GM12878 (cell line): Measurements from ENCODE around the gene AP1M1. TPM values are rescaled to one million over a fixed set of nuclear protein-coding genes. Genes with fewer than 3 reads are reported as not detected.
A peak's percentile ranks its signal among the peaks of the same experiment; 100 is the strongest.

ENCODE experiments used
- ATAC-seq: fragments of 200-7000 bp; cut with Tn5 transposase; 3 replicates; pipeline ENCODE4 v1.9.1; 2020; ENCODE audit warnings: mild to moderate bottlenecking, moderate library complexity
- BruUV-seq: library from RNA; stranded (reverse); fragments of 400-500 nt; replicated peaks from 2 replicates; lab custom pipeline; 2021; lab: Mats Ljungman, UMichigan
- CTCF ChIA-PET: fragments of 300-600 bp; sonication (Branson Sonifier 250); formaldehyde crosslinking; extraction: SDS; loops from one replicate; lab custom pipeline; 2021; ENCODE audit warnings: inconsistent platforms; lab: Yijun Ruan, JAX
- POLR2A ChIA-PET: fragments of 350-600 bp; formaldehyde crosslinking; extraction: SDS; loops from one replicate; lab custom pipeline; 2021; ENCODE audit warnings: inconsistent platforms; lab: Charles Lee
- RAD21 ChIA-PET: fragments of 300-600 bp; sonication (Branson Sonifier 250); formaldehyde crosslinking; loops from one replicate; lab custom pipeline; 2023; ENCODE audit warnings: antibody characterized with exemption; ENCODE audit not compliant: unreplicated experiment; lab: Charles Lee
- SMC1A ChIA-PET: fragments of 300-600 bp; sonication (Branson Sonifier 250); formaldehyde crosslinking; loops from one replicate; lab custom pipeline; 2023; ENCODE audit not compliant: unreplicated experiment, uncharacterized antibody; lab: Charles Lee
- DNase-seq: peaks from one replicate; pipeline ENCODE4 v3.0.0-alpha.2; 2011; ENCODE audit warnings: low read depth, low spot score
- FAIRE-seq: peaks from 3 replicates; lab custom pipeline; 2011; peaks lifted over from hg19 to GRCh38; lab: Jason Lieb, UNC
- H2AFZ ChIP-seq: 2 replicates; pipeline ENCODE4 v1.6.0; 2011; ENCODE audit warnings: low read depth, low read length, control low read depth; ENCODE audit not compliant: control insufficient read depth
- H3K27ac ChIP-seq: 2 replicates; pipeline ENCODE4 v1.5.1; 2011; ENCODE audit warnings: control low read depth; ENCODE audit not compliant: control insufficient read depth, insufficient read depth
- H3K27me3 ChIP-seq, 2 experiments: replicated peaks in 1 of 2; 2 replicates each; pipeline versions ENCODE4 v1.6.0 to v1.6.1; 2011; ENCODE audit warnings: low read length in 1 of 2; ENCODE audit not compliant: control insufficient read depth in 2 of 2, insufficient read depth in 2 of 2
- H3K36me3 ChIP-seq, 2 experiments: 2 replicates each; pipeline ENCODE4 v1.5.1; 2011; ENCODE audit warnings: low read length in 1 of 2; ENCODE audit not compliant: control insufficient read depth in 2 of 2, insufficient read depth in 2 of 2
- H3K4me1 ChIP-seq: 2 replicates; pipeline ENCODE4 v1.6.1; 2011; ENCODE audit warnings: mild to moderate bottlenecking, low read length, moderate library complexity, mixed read lengths; ENCODE audit not compliant: control insufficient read depth, insufficient read depth
- H3K4me2 ChIP-seq: 2 replicates; pipeline ENCODE4 v1.6.0; 2011; ENCODE audit warnings: control low read depth; ENCODE audit not compliant: control insufficient read depth, insufficient read depth
- H3K4me3 ChIP-seq: fragments of 200-600 bp; sonication (generic); 2 replicates; pipeline ENCODE4 v1.5.1; 2016
- H3K79me2 ChIP-seq: 2 replicates; pipeline ENCODE4 v1.6.0; 2011; ENCODE audit warnings: low read length; ENCODE audit not compliant: control insufficient read depth, insufficient read depth
- H3K9ac ChIP-seq: 2 replicates; pipeline ENCODE4 v1.8.0; 2011; ENCODE audit warnings: low read length, control low read depth, mixed read lengths; ENCODE audit not compliant: control insufficient read depth, insufficient read depth
- H3K9me3 ChIP-seq: replicated peaks from 3 replicates; pipeline ENCODE4 v1.5.1; 2011; ENCODE audit warnings: mild to moderate bottlenecking, low read length; ENCODE audit not compliant: control insufficient read depth, insufficient read depth
- H4K20me1 ChIP-seq: 2 replicates; pipeline ENCODE4 v1.6.0; 2011; ENCODE audit not compliant: control insufficient read depth, insufficient read depth
- MEF2A ChIP-seq: IDR thresholded peaks from 2 replicates; pipeline ENCODE4 v1.6.1; 2011; ENCODE audit warnings: low read depth, mild to moderate bottlenecking, low read length, moderate library complexity; ENCODE audit not compliant: insufficient read depth
- NR2F1 ChIP-seq: fragments of 450-650 bp; conservative IDR thresholded peaks from 2 replicates; pipeline ENCODE4 v1.6.1; 2017; ENCODE audit warnings: mild to moderate bottlenecking
- PML ChIP-seq: IDR thresholded peaks from 2 replicates; pipeline ENCODE4 v1.6.1; 2012; ENCODE audit warnings: low read length, inconsistent platforms
- SP1 ChIP-seq: IDR thresholded peaks from one replicate; pipeline ENCODE4 v1.6.1; 2011; ENCODE audit warnings: low read depth, low read length
- SUZ12 ChIP-seq: fragments of 200-600 bp; sonication (generic); IDR thresholded peaks from one replicate; pipeline ENCODE4 v1.6.1; 2018; ENCODE audit warnings: antibody characterized with exemption, mild to moderate bottlenecking; ENCODE audit not compliant: unreplicated experiment
- ZSCAN29 ChIP-seq: fragments of 450-650 bp; IDR thresholded peaks from 2 replicates; pipeline ENCODE4 v1.6.1; 2017; ENCODE audit warnings: mild to moderate bottlenecking, moderate library complexity
- WGBS: methylation state at CpG from one replicate; pipeline ENCODE4 v1.1.6; 2016; ENCODE audit warnings: low lambda C conversion rate; ENCODE audit not compliant: insufficient replicate concordance, insufficient coverage; ENCODE audit errors: missing lambda C conversion rate; 5-methylcytosine and 5-hydroxymethylcytosine counted together
- in situ Hi-C: fragments of 300-500 bp; cut with MboI; formaldehyde crosslinking; loops from 9 replicates; pipeline ENCODE4 v1.14.3; 2018; ENCODE audit warnings: mixed read lengths
- intact Hi-C: fragments of 100-400 bp; cut with micrococcal nuclease; formaldehyde crosslinking; loops from one replicate; pipeline ENCODE4 v1.14.2; 2022; ENCODE audit not compliant: unreplicated experiment
- polyA plus RNA-seq, 11 experiments: library from polyadenylated mRNA; depleted of rRNA in 4 of 11; unstranded in 6 of 11; stranded (reverse) in 5 of 11; fragments of >200 nt; fragmentation: Nextera tagmentation in 4 of 11; fragmentation: Illumina TruSeq in 1 of 11; extraction: Ambion mirVana in 4 of 11; extraction: Trizol in 1 of 11; gene quantifications; 1 replicate in 1 of 11; 2 replicates in 10 of 11; pipeline versions ENCODE4 v1.2.1 to v1.2.3, GENCODE V29; 2011 to 2016; ENCODE audit warnings: inconsistent platforms in 2 of 11, missing spikeins in 2 of 11, low read depth in 1 of 11
- total RNA-seq, 4 experiments: library from RNA; depleted of rRNA in 3 of 4; stranded (reverse); fragments of >200 nt in 3 of 4; fragmentation: Illumina TruSeq in 1 of 4; extraction: Trizol in 1 of 4; gene quantifications; 2 replicates each; pipeline versions ENCODE4 v1.2.1 to v1.2.3, GENCODE V29; 2013 to 2021

AP1M1 gene
- total and polyA plus RNA-seq, 10 of the 15 experiments (the other 5 are each of a cell fraction or from before 2014, with no cell fraction given) = 1.0 to 116 (median 44.7) TPM

DNA sequence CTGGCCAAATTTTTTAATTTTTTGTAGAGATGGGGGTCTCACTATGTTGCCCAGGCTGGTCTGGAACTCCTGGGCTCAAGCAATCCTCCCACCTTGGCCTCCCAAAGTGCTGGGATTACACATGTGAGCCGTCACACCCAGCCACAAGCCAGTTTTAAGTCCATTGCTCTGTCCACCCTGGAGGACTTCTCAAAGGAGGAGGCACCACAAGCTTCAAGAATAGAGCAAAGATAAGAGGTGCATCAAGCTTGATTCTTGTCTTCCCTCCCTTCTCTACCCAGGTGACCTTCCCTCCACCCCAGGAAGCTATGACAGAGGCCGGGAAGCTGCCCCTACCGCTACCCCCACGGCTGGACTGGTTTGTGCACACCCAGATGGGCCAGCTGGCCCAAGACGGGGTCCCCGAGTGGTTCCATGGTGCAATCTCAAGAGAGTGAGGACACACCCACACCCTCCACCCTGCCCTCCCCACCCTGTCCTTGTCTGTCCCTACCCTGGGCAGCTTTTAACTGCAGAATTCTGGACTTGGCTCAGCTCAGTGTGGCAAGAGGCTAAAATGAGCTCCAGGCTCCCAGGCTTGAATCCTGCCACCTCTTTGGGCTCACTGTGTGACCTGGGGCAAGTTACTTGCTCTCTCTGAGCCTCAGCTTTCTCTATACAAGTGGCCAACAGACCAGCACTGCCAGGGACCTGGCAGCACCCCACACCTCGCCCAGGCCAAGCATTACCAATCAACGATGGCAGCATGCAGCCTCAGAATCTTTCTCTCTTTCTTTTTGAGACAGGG, 49.1 kb upstream of the AP1M1 start:
- Histone ChIP-seq H3K9ac (peak overlapping the region; percentile 33), H3K79me2 (peaks cover 73% of the 10 kb centered on the region), H2AFZ (no peak overlapping the region), H3K27ac (peak overlapping the region; percentile 56), H3K36me3 (peaks cover 19 to 35% of the 10 kb centered on the region in 2 experiments), H3K4me3 (peak overlapping the region; percentile 68), H3K4me1 (peaks cover 34% of the 10 kb centered on the region), H3K4me2 (peak overlapping the region; percentile 84), H3K27me3 (no peaks in the 10 kb centered on the region), H3K9me3 (no peaks in the 10 kb centered on the region), H4K20me1 (peaks cover 6% of the 10 kb centered on the region)
- SMC1A ChIA-PET = interaction anchor here (0.6 to 9.6 kb wide), 6 partner anchors 9 to 36 kb away, joined by 3 to 135 read pairs (median 4); partner anchors contain the start of gene FAM32A
- BruUV-seq = no TSS peak
- RAD21 ChIA-PET = interaction anchor here (0.8 to 3.3 kb wide), 3 partner anchors 30 to 37 kb away, joined by 3 to 28 read pairs (median 4); partner anchors contain the start of gene RAB8A
- no peak for ATAC-seq
- WGBS = 46% methylated on average over 8 of the region's 8 CpGs
- no peak for DNase-seq
- POLR2A ChIA-PET = interaction anchor here (0.6 to 1.6 kb wide), 7 partner anchors 13 to 304 kb away, joined by 4 to 6 read pairs (median 5); no protein-coding TSS in a partner anchor
- in situ Hi-C loops = no loop called here
- no peak for FAIRE-seq
- TF ChIP-seq MEF2A (no peak), PML (no peak), ZSCAN29 (no peak), SP1 (no peak), SUZ12 (no peak), NR2F1 (no peak)
- intact Hi-C loops = no loop called here
- CTCF ChIA-PET = interaction anchor here (1.0 to 1.5 kb wide), 5 partner anchors 31 to 86 kb away, joined by 3 to 8 read pairs (median 3); no protein-coding TSS in a partner anchor
